ENCODE measurements around the gene ANKRD40.

Gene ANKRD40

GRCh38 chr17:50672071-50672470 is 35.6 kb downstream of the ANKRD40 start:
- H3K9me3 ChIP-seq (ENCODE audit: insufficient read depth, low read length) = no peaks in the 10 kb centered on the region
- H3K27ac ChIP-seq (ENCODE audit: low read depth, low read length) = no peak overlapping the region
- no peak overlapping the region for H3K4me3 ChIP-seq (ENCODE audit: insufficient read depth, low read length, poor library complexity, severe bottlenecking)
- no peak overlapping the region for H3K4me2 ChIP-seq (ENCODE audit: low read depth, low read length, poor library complexity, severe bottlenecking)
- no peak for TF ChIP-seq EZH2phosphoT487 (conservative IDR thresholded peaks at IDR 0.05; ENCODE audit: low read length)
- no peak for TF ChIP-seq CTCF (IDR thresholded peaks at IDR 0.05; ENCODE audit: insufficient read depth, low read length, poor library complexity, severe bottlenecking)
- no peak overlapping the region for H3K9ac ChIP-seq (ENCODE audit: low read length)
- no peaks in the 10 kb centered on the region for H3K36me3 ChIP-seq (ENCODE audit: low read length)
- no peaks in the 10 kb centered on the region for H4K20me1 ChIP-seq (ENCODE audit: low read depth, low read length)
- H3F3A ChIP-seq (ENCODE audit: insufficient read depth) = no peaks in the 10 kb centered on the region
- no peaks in the 10 kb centered on the region for H3K27me3 ChIP-seq (ENCODE audit: low read length)
- no peak overlapping the region for H2AFZ ChIP-seq (ENCODE audit: low read depth, low read length, severe bottlenecking)
- no peaks in the 10 kb centered on the region for H3K79me2 ChIP-seq (ENCODE audit: insufficient read depth, low read length)
- H3K9me2 ChIP-seq (replicated peaks; ENCODE audit: insufficient read depth, low read length) = no peaks in the 10 kb centered on the region

- Histone ChIP-seq H4K20me1 (ENCODE audit: low read depth, low read length) (no peaks in the 10 kb centered on the region), H3K27ac (ENCODE audit: low read depth, low read length) (no peak overlapping the region), H3K79me2 (ENCODE audit: insufficient read depth, low read length) (no peaks in the 10 kb centered on the region), H3K27me3 (ENCODE audit: low read length) (no peaks in the 10 kb centered on the region), H3K4me3 (ENCODE audit: insufficient read depth, low read length, poor library complexity, severe bottlenecking) (no peak overlapping the region), H3K9me3 (ENCODE audit: insufficient read depth, low read length) (no peaks in the 10 kb centered on the region), H3F3A (ENCODE audit: insufficient read depth) (no peaks in the 10 kb centered on the region), H3K4me2 (ENCODE audit: low read depth, low read length, poor library complexity, severe bottlenecking) (no peak overlapping the region), H3K36me3 (ENCODE audit: low read length) (no peaks in the 10 kb centered on the region), H3K9me2 (replicated peaks; ENCODE audit: insufficient read depth, low read length) (no peaks in the 10 kb centered on the region), H2AFZ (ENCODE audit: low read depth, low read length, severe bottlenecking) (no peak overlapping the region), H3K9ac (ENCODE audit: low read length) (no peak overlapping the region)
- TF ChIP-seq CTCF (IDR thresholded peaks at IDR 0.05; ENCODE audit: insufficient read depth, low read length, poor library complexity, severe bottlenecking) (no peak), EZH2phosphoT487 (conservative IDR thresholded peaks at IDR 0.05; ENCODE audit: low read length) (no peak)
Measured at GRCh38 chr17:50668838-50669581, 38.7 kb downstream of the ANKRD40 start.

GRCh38 chr17:50668025-50668837 is 39.5 kb downstream of the ANKRD40 start:
- H4K20me1 ChIP-seq (ENCODE audit: low read depth, low read length) = no peaks in the 10 kb centered on the region
- H3K9me2 ChIP-seq (replicated peaks; ENCODE audit: insufficient read depth, low read length) = no peaks in the 10 kb centered on the region
- H3K36me3 ChIP-seq (ENCODE audit: low read length) = no peaks in the 10 kb centered on the region
- no peak for TF ChIP-seq EZH2phosphoT487 (conservative IDR thresholded peaks at IDR 0.05; ENCODE audit: low read length)
- TF ChIP-seq CTCF (IDR thresholded peaks at IDR 0.05; ENCODE audit: insufficient read depth, low read length, poor library complexity, severe bottlenecking) = no peak
- no peak overlapping the region for H3K4me3 ChIP-seq (ENCODE audit: insufficient read depth, low read length, poor library complexity, severe bottlenecking)
- H3K9me3 ChIP-seq (ENCODE audit: insufficient read depth, low read length) = no peaks in the 10 kb centered on the region
- no peaks in the 10 kb centered on the region for H3F3A ChIP-seq (ENCODE audit: insufficient read depth)
- H3K9ac ChIP-seq (ENCODE audit: low read length) = no peak overlapping the region
- no peak overlapping the region for H2AFZ ChIP-seq (ENCODE audit: low read depth, low read length, severe bottlenecking)
- no peak overlapping the region for H3K4me2 ChIP-seq (ENCODE audit: low read depth, low read length, poor library complexity, severe bottlenecking)
- no peaks in the 10 kb centered on the region for H3K27me3 ChIP-seq (ENCODE audit: low read length)
- H3K27ac ChIP-seq (ENCODE audit: low read depth, low read length) = no peak overlapping the region
- H3K79me2 ChIP-seq (ENCODE audit: insufficient read depth, low read length) = no peaks in the 10 kb centered on the region

Measured in SU-DHL-6 (cell line).